Measurements from ENCODE around the gene ABCA1. TPM values are rescaled to one million over a fixed set of nuclear protein-coding genes. Genes with fewer than 3 reads are reported as not detected.
A peak's percentile ranks its signal among the peaks of the same experiment; 100 is the strongest.

Gene ABCA1
- total RNA-seq, 4 donors from 2014 or later: 4.2 to 43.7 (median 21.7) TPM

- no peaks in the 10 kb centered on the region for H3K27me3 ChIP-seq
- H3K4me3 ChIP-seq: peak overlapping the region; percentile 61 to 77 (median 70)
- H3K4me1 ChIP-seq: peaks cover 0 to 16% (median 2%) of the 10 kb centered on the region in 4 donors
- H3K27ac ChIP-seq: peak overlapping the region; percentile 76 to 89 (median 81)
- TF ChIP-seq CTCF (IDR thresholded peaks at IDR 0.05) (no peak), POLR2A (IDR thresholded peaks at IDR 0.05) (no peak)
- H3K9me3 ChIP-seq: no peaks in the 10 kb centered on the region
- peak; percentile 89 to 95 (median 89) for DNase-seq
- H3K36me3 ChIP-seq: no peaks in the 10 kb centered on the region
Measured at GRCh38 chr9:104968025-104968982, 40.3 kb upstream of the ABCA1 start.

- H3K27ac ChIP-seq: no peak overlapping the region
- H3K9me3 ChIP-seq: no peaks in the 10 kb centered on the region
- TF ChIP-seq POLR2A (IDR thresholded peaks at IDR 0.05) (no peak), CTCF (IDR thresholded peaks at IDR 0.05) (no peak)
- DNase-seq: no peak
- peaks cover 0 to 8% (median 3%) of the 10 kb centered on the region in 4 donors for H3K4me1 ChIP-seq
- H3K36me3 ChIP-seq: no peaks in the 10 kb centered on the region
- H3K27me3 ChIP-seq: no peaks in the 10 kb centered on the region
- H3K4me3 ChIP-seq: no peak overlapping the region
Measured at GRCh38 chr9:104963076-104963475, 35.1 kb upstream of the ABCA1 start.

GRCh38 chr9:104961701-104962359 is 33.9 kb upstream of the ABCA1 start:
- no peaks in the 10 kb centered on the region for H3K9me3 ChIP-seq
- no peak overlapping the region for H3K27ac ChIP-seq
- H3K4me1 ChIP-seq: peaks cover 0 to 5% (median 0%) of the 10 kb centered on the region in 4 donors
- no peaks in the 10 kb centered on the region for H3K27me3 ChIP-seq
- H3K36me3 ChIP-seq: no peaks in the 10 kb centered on the region
- no peak for DNase-seq
- no peak overlapping the region for H3K4me3 ChIP-seq
- TF ChIP-seq POLR2A (IDR thresholded peaks at IDR 0.05) (no peak), CTCF (IDR thresholded peaks at IDR 0.05) (no peak)

DNA sequence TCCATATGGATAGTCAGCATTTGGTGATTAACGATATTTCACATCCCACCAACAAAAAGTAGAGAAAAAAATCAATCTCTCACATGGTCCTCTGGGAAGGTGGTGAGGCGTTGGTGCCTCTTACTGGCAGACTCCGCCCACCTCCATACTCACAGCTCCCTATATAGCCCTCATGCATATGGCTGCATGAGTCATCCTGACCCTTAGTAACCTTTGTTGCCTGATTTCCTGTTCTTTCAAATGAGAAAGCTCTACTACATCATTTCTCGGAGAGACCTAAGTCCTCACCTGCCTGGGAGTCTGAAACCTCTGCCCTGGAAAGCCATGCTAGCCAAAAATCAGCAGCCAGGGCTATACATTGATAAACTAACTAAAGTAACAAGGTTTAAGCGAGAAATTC is 33.3 kb upstream of the ABCA1 start:
- Histone ChIP-seq H3K4me1 (peaks cover 0 to 5% (median 0%) of the 10 kb centered on the region in 4 donors), H3K36me3 (no peaks in the 10 kb centered on the region), H3K27ac (no peak overlapping the region), H3K27me3 (no peaks in the 10 kb centered on the region), H3K9me3 (no peaks in the 10 kb centered on the region), H3K4me3 (no peak overlapping the region)
- DNase-seq: peak in 1 of 3 donors; percentile 60
- no peak for TF ChIP-seq POLR2A (IDR thresholded peaks at IDR 0.05)
- TF ChIP-seq CTCF (IDR thresholded peaks at IDR 0.05): no peak

- Histone ChIP-seq H3K36me3 (no peaks in the 10 kb centered on the region), H3K4me1 (peaks cover 0 to 5% (median 0%) of the 10 kb centered on the region in 4 donors), H3K27me3 (no peaks in the 10 kb centered on the region), H3K9me3 (no peaks in the 10 kb centered on the region), H3K4me3 (no peak overlapping the region), H3K27ac (no peak overlapping the region)
- no peak for DNase-seq
- TF ChIP-seq POLR2A (IDR thresholded peaks at IDR 0.05) (no peak), CTCF (IDR thresholded peaks at IDR 0.05) (no peak)
Measured at GRCh38 chr9:104960662-104961061, 32.7 kb upstream of the ABCA1 start.

All from Peyer's patch (tissue), 4 donors.